ENCODE results near the gene TSPAN14.

The TSPAN14 gene

GRCh38 chr10:80427541-80427940, 26.6 kb upstream of the TSPAN14 start:
- Histone ChIP-seq H3K9me3 (ENCODE audit: insufficient read depth, low read depth, low read length) (peaks cover 2% of the 10 kb centered on the region), H3K18ac (ENCODE audit: low read length) (no peak overlapping the region), H4K91ac (ENCODE audit: low read depth, low read length) (no peak overlapping the region), H3K79me1 (ENCODE audit: low read length) (no peaks in the 10 kb centered on the region), H3K4me2 (ENCODE audit: low read length) (no peak overlapping the region), H3K27me3 (ENCODE audit: insufficient read depth, low read length) (no peaks in the 10 kb centered on the region), H4K8ac (ENCODE audit: low read depth, low read length) (no peak overlapping the region), H3K4me1 (ENCODE audit: control insufficient read depth in 1 of 2, insufficient read depth in 2 of 2, low read length in 2 of 2) (peaks cover 0 to 3% of the 10 kb centered on the region in 2 experiments), H2BK120ac (ENCODE audit: insufficient read depth, low read length, poor library complexity) (no peak overlapping the region), H2BK12ac (ENCODE audit: low read length) (no peak overlapping the region), H2BK5ac (ENCODE audit: low read depth, low read length, poor library complexity) (no peak overlapping the region), H3K27ac (ENCODE audit: low read depth, low read length) (no peak overlapping the region), H3K14ac (ENCODE audit: low read length) (no peak overlapping the region), H3K23ac (ENCODE audit: low read length) (no peak overlapping the region), H3K79me2 (ENCODE audit: control insufficient read depth, insufficient read depth, low read length, poor library complexity) (no peaks in the 10 kb centered on the region), H2AK5ac (ENCODE audit: low read length) (no peak overlapping the region), H3K9ac (ENCODE audit: low read length) (no peak overlapping the region), H3K4ac (ENCODE audit: low read depth, low read length) (no peak overlapping the region), H2AFZ (ENCODE audit: insufficient read depth, low read length, poor library complexity) (no peak overlapping the region), H3K36me3 (ENCODE audit: control insufficient read depth in 1 of 2, insufficient read depth in 2 of 2, low read length in 2 of 2) (peaks cover 14 to 26% of the 10 kb centered on the region in 2 experiments), H3K4me3 (ENCODE audit: low read depth, low read length) (no peak overlapping the region), H4K12ac (ENCODE audit: low read depth, low read length) (no peak overlapping the region)
- no peak for DNase-seq
- WGBS (ENCODE audit: extremely low coverage, insufficient coverage, insufficient read length): no CpG with 5 or more reads among the region's 2 CpGs

- DNase-seq: peak; percentile 62
- Histone ChIP-seq H2BK12ac (ENCODE audit: low read length) (no peak overlapping the region), H3K79me1 (ENCODE audit: low read length) (no peaks in the 10 kb centered on the region), H4K12ac (ENCODE audit: low read depth, low read length) (no peak overlapping the region), H3K36me3 (ENCODE audit: control insufficient read depth in 1 of 2, insufficient read depth in 2 of 2, low read length in 2 of 2) (peaks cover 14 to 19% of the 10 kb centered on the region in 2 experiments), H3K4me1 (ENCODE audit: control insufficient read depth in 1 of 2, insufficient read depth in 2 of 2, low read length in 2 of 2) (peaks cover 0 to 3% of the 10 kb centered on the region in 2 experiments), H3K27ac (ENCODE audit: low read depth, low read length) (no peak overlapping the region), H2BK5ac (ENCODE audit: low read depth, low read length, poor library complexity) (no peak overlapping the region), H3K79me2 (ENCODE audit: control insufficient read depth, insufficient read depth, low read length, poor library complexity) (no peaks in the 10 kb centered on the region), H3K4me2 (ENCODE audit: low read length) (no peak overlapping the region), H3K27me3 (ENCODE audit: insufficient read depth, low read length) (no peaks in the 10 kb centered on the region), H2AFZ (ENCODE audit: insufficient read depth, low read length, poor library complexity) (no peak overlapping the region), H3K9ac (ENCODE audit: low read length) (no peak overlapping the region), H4K8ac (ENCODE audit: low read depth, low read length) (no peak overlapping the region), H3K14ac (ENCODE audit: low read length) (no peak overlapping the region), H3K18ac (ENCODE audit: low read length) (no peak overlapping the region), H2AK5ac (ENCODE audit: low read length) (no peak overlapping the region), H3K23ac (ENCODE audit: low read length) (no peak overlapping the region), H4K91ac (ENCODE audit: low read depth, low read length) (no peak overlapping the region), H3K4ac (ENCODE audit: low read depth, low read length) (no peak overlapping the region), H3K4me3 (ENCODE audit: low read depth, low read length) (no peak overlapping the region), H2BK120ac (ENCODE audit: insufficient read depth, low read length, poor library complexity) (no peak overlapping the region), H3K9me3 (ENCODE audit: insufficient read depth, low read depth, low read length) (peaks cover 2% of the 10 kb centered on the region)
- no CpG with 5 or more reads among the region's 9 CpGs for WGBS (ENCODE audit: extremely low coverage, insufficient coverage, insufficient read length)
Measured at GRCh38 chr10:80429521-80429973, 24.6 kb upstream of the TSPAN14 start.

- no CpG with 5 or more reads among the region's 3 CpGs for WGBS (ENCODE audit: extremely low coverage, insufficient coverage, insufficient read length)
- H2AK5ac ChIP-seq (ENCODE audit: low read length): no peak overlapping the region
- H3K4ac ChIP-seq (ENCODE audit: low read depth, low read length): no peak overlapping the region
- H2BK120ac ChIP-seq (ENCODE audit: insufficient read depth, low read length, poor library complexity): no peak overlapping the region
- H3K4me3 ChIP-seq (ENCODE audit: low read depth, low read length): no peak overlapping the region
- no peak overlapping the region for H3K23ac ChIP-seq (ENCODE audit: low read length)
- H3K79me1 ChIP-seq (ENCODE audit: low read length): peaks cover 7% of the 10 kb centered on the region
- no peak overlapping the region for H2AFZ ChIP-seq (ENCODE audit: insufficient read depth, low read length, poor library complexity)
- no peak overlapping the region for H3K18ac ChIP-seq (ENCODE audit: low read length)
- H4K8ac ChIP-seq (ENCODE audit: low read depth, low read length): no peak overlapping the region
- H4K12ac ChIP-seq (ENCODE audit: low read depth, low read length): no peak overlapping the region
- no peak overlapping the region for H3K14ac ChIP-seq (ENCODE audit: low read length)
- no peaks in the 10 kb centered on the region for H3K27me3 ChIP-seq (ENCODE audit: insufficient read depth, low read length)
- H3K9ac ChIP-seq (ENCODE audit: low read length): no peak overlapping the region
- no peak overlapping the region for H2BK5ac ChIP-seq (ENCODE audit: low read depth, low read length, poor library complexity)
- H3K79me2 ChIP-seq (ENCODE audit: control insufficient read depth, insufficient read depth, low read length, poor library complexity): peaks cover 2% of the 10 kb centered on the region
- H3K4me1 ChIP-seq (ENCODE audit: control insufficient read depth in 1 of 2, insufficient read depth in 2 of 2, low read length in 2 of 2): peaks cover 15 to 22% of the 10 kb centered on the region in 2 experiments
- no peak for DNase-seq
- peaks cover 4% of the 10 kb centered on the region in 2 experiments for H3K36me3 ChIP-seq (ENCODE audit: control insufficient read depth in 1 of 2, insufficient read depth in 2 of 2, low read length in 2 of 2)
- H3K4me2 ChIP-seq (ENCODE audit: low read length): no peak overlapping the region
- no peak overlapping the region for H4K91ac ChIP-seq (ENCODE audit: low read depth, low read length)
- no peak overlapping the region for H3K27ac ChIP-seq (ENCODE audit: low read depth, low read length)
- peaks cover 2% of the 10 kb centered on the region for H3K9me3 ChIP-seq (ENCODE audit: insufficient read depth, low read depth, low read length)
- no peak overlapping the region for H2BK12ac ChIP-seq (ENCODE audit: low read length)
Measured at GRCh38 chr10:80433134-80433533, 21.0 kb upstream of the TSPAN14 start.

- peak in 1 of 2 donors; percentile 25 for DNase-seq
- H4K8ac ChIP-seq (ENCODE audit: low read depth, low read length): no peak overlapping the region
- H3K14ac ChIP-seq (ENCODE audit: low read length): no peak overlapping the region
- H3K4ac ChIP-seq (ENCODE audit: low read depth, low read length): no peak overlapping the region
- H3K9ac ChIP-seq (ENCODE audit: low read length): no peak overlapping the region
- no CpG with 5 or more reads among the region's 6 CpGs for WGBS (ENCODE audit: extremely low coverage, insufficient coverage, insufficient read length)
- H3K18ac ChIP-seq (ENCODE audit: low read length): no peak overlapping the region
- H3K4me3 ChIP-seq (ENCODE audit: low read depth, low read length): no peak overlapping the region
- H3K27me3 ChIP-seq (ENCODE audit: insufficient read depth, low read length): no peaks in the 10 kb centered on the region
- H2BK120ac ChIP-seq (ENCODE audit: insufficient read depth, low read length, poor library complexity): no peak overlapping the region
- peak overlapping the region; percentile 95 for H3K27ac ChIP-seq (ENCODE audit: low read depth, low read length)
- no peak overlapping the region for H2BK12ac ChIP-seq (ENCODE audit: low read length)
- no peaks in the 10 kb centered on the region for H3K36me3 ChIP-seq (ENCODE audit: control insufficient read depth in 1 of 2, insufficient read depth in 2 of 2, low read length in 2 of 2)
- peak overlapping the region; percentile 51 for H3K4me2 ChIP-seq (ENCODE audit: low read length)
- no peak overlapping the region for H2AFZ ChIP-seq (ENCODE audit: insufficient read depth, low read length, poor library complexity)
- H2AK5ac ChIP-seq (ENCODE audit: low read length): no peak overlapping the region
- H3K79me2 ChIP-seq (ENCODE audit: control insufficient read depth, insufficient read depth, low read length, poor library complexity): peaks cover 2% of the 10 kb centered on the region
- H4K91ac ChIP-seq (ENCODE audit: low read depth, low read length): peak overlapping the region; percentile 82
- H3K9me3 ChIP-seq (ENCODE audit: insufficient read depth, low read depth, low read length): no peaks in the 10 kb centered on the region
- peak overlapping the region; percentile 86 for H2BK5ac ChIP-seq (ENCODE audit: low read depth, low read length, poor library complexity)
- H3K23ac ChIP-seq (ENCODE audit: low read length): no peak overlapping the region
- H4K12ac ChIP-seq (ENCODE audit: low read depth, low read length): no peak overlapping the region
- H3K79me1 ChIP-seq (ENCODE audit: low read length): peaks cover 9% of the 10 kb centered on the region
- H3K4me1 ChIP-seq (ENCODE audit: control insufficient read depth in 1 of 2, insufficient read depth in 2 of 2, low read length in 2 of 2): peaks cover 18 to 28% of the 10 kb centered on the region in 2 experiments
Measured at GRCh38 chr10:80436446-80437098, 17.5 kb upstream of the TSPAN14 start.
